ENCODE results near the gene ANAPC15. TPM values are rescaled to one million over a fixed set of nuclear protein-coding genes. Genes with fewer than 3 reads are reported as not detected.

The ANAPC15 gene
- total RNA-seq, 1 donor: 21.7 TPM

DNA sequence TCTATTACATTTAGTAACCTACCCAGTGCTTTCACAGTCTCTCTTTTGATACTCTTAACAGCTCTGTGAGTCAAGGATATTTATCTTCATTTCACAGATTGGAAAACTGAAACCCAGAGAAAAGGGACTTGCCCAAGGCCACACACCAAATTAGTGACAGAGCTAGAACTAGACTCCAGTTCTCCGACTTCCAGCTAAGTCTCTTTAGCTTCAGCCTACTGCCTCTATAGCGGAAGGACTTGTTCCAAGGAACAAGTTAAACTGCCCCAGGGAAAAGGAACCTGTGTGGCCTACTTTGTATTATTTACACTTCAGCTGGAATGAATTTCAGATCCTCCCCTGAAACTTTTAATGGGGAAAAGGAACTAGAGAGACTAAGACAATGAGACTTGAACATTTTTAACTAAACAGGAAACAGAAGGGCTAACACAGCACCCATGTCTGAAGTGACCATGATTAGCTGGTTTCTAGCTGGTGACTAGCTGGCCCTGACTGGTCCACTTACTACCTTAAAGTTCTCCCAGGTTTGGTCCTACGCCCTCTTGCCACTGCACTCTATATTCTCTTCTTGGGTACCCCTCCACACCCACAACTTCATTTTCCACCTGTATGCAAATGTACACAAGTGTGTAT lies 30.6 kb downstream of the ANAPC15 start:
- TF ChIP-seq, protein P1, sequence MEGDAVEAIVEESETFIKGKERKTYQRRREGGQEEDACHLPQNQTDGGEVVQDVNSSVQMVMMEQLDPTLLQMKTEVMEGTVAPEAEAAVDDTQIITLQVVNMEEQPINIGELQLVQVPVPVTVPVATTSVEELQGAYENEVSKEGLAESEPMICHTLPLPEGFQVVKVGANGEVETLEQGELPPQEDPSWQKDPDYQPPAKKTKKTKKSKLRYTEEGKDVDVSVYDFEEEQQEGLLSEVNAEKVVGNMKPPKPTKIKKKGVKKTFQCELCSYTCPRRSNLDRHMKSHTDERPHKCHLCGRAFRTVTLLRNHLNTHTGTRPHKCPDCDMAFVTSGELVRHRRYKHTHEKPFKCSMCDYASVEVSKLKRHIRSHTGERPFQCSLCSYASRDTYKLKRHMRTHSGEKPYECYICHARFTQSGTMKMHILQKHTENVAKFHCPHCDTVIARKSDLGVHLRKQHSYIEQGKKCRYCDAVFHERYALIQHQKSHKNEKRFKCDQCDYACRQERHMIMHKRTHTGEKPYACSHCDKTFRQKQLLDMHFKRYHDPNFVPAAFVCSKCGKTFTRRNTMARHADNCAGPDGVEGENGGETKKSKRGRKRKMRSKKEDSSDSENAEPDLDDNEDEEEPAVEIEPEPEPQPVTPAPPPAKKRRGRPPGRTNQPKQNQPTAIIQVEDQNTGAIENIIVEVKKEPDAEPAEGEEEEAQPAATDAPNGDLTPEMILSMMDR (IDR thresholded peaks at IDR 0.05; ENCODE audit: extremely low read depth, low read depth, low read length): no peak
- no peak for DNase-seq (ENCODE audit: insufficient read length, low spot score, missing footprints)
- Histone ChIP-seq H2AFZ (ENCODE audit: low read length) (no peak overlapping the region), H3K4me3 (ENCODE audit: insufficient read depth, low read length) (no peak overlapping the region), H4K20me1 (ENCODE audit: insufficient read depth, low read length) (no peaks in the 10 kb centered on the region), H3K36me3 (ENCODE audit: insufficient read depth, low read length) (no peaks in the 10 kb centered on the region), H3K79me2 (ENCODE audit: insufficient read depth, low read length) (peaks cover 30% of the 10 kb centered on the region), H3K4me2 (ENCODE audit: insufficient read depth, low read length) (no peak overlapping the region), H3K27ac (ENCODE audit: low read depth, low read length) (no peak overlapping the region), H3K9me3 (ENCODE audit: low read depth, low read length) (no peaks in the 10 kb centered on the region), H3K4me1 (ENCODE audit: insufficient read depth, low read length) (peaks cover 20% of the 10 kb centered on the region), H3K27me3 (ENCODE audit: insufficient read depth, low read length) (no peaks in the 10 kb centered on the region)

DNA sequence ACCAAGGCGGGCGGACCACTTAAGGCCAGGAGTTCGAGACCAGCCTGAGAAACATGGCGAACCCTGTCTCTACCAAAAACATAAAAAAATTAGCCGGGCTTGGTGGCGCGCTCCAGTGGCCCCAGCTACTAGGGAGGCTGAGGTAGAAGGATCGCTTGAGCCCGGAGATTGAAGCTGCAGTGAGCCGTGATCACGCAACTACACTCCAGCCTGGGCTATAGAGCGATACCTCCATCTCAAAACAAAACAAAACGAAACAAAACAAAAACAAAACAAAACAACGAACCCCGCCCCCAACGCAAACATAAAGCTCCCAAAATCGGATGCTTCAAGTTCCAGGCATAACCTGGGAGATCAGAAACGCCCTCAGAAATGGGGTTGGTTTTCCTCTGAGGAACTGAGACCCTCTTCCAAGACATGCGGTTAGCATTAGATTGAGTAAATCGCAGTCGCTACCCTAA lies 31.3 kb downstream of the ANAPC15 start:
- H3K9me3 ChIP-seq (ENCODE audit: low read depth, low read length): no peaks in the 10 kb centered on the region
- TF ChIP-seq, protein P1 (IDR thresholded peaks at IDR 0.05; ENCODE audit: extremely low read depth, low read depth, low read length): no peak

DNA sequence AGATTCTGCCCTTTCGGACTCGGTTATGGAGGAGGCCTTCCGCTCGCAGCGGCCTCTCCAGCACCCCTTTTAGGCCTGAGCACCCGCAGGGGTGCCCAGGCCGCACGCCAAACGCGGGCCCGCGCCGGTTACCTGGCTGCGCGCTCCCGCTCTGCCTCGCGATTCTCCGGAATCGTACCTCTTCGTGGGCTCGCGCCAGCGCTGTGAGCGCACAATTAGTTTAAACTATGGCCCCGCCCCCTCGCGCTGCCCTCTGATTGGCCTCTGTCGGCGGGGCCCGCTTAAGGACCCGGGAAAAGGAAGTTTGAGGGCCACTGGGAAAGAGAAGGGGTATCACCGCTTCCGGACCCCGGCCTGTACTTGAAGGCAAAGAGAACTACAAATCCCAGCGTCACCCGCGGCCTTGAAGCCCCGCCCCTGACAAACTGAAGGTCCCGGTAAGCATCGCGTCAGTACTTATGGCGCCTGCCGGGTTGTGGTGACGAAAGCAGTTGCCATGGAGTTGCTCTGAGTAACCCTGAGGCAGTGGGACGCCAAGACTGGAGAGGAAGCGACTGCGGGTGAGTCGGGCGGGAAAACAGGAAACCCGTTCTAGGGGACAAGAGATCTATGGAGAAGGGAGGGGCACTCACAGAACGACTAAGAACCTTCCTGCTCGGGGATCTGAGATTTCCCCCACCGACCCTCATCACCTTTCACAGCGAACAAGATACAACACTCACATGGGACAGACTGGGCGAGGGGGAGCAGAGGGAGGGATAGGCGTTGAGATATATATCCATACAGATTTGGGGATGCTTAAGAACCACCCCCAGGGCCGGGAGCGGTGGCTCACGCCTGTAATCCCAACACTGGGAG lies 31.9 kb downstream of the ANAPC15 start, which contains the start of the genes LRRC51 and NUMA1:
Gene LRRC51, plus strand, starts transcription at position 525 of the 858 bp plus-strand sequence. CDS start 8,234 bp downstream, outside the sequence.
Gene NUMA1, minus strand, starts transcription at position 217 of the 858 bp plus-strand sequence. CDS start 44,599 bp downstream, outside the sequence.
- peaks cover 44% of the 10 kb centered on the region for H3K79me2 ChIP-seq (ENCODE audit: insufficient read depth, low read length)
- TF ChIP-seq, protein P1 (IDR thresholded peaks at IDR 0.05; ENCODE audit: extremely low read depth, low read depth, low read length): no peak
- peaks cover 20% of the 10 kb centered on the region for H3K4me1 ChIP-seq (ENCODE audit: insufficient read depth, low read length)
- DNase-seq (ENCODE audit: insufficient read length, low spot score, missing footprints): peak; percentile 94
- H3K27me3 ChIP-seq (ENCODE audit: insufficient read depth, low read length): no peaks in the 10 kb centered on the region
- no peaks in the 10 kb centered on the region for H3K36me3 ChIP-seq (ENCODE audit: insufficient read depth, low read length)
- H4K20me1 ChIP-seq (ENCODE audit: insufficient read depth, low read length): no peaks in the 10 kb centered on the region
- H3K27ac ChIP-seq (ENCODE audit: low read depth, low read length): peak within 1 kb of the TSS; percentile 91
- H3K4me2 ChIP-seq (ENCODE audit: insufficient read depth, low read length): peak within 1 kb of the TSS; percentile 99
- H2AFZ ChIP-seq (ENCODE audit: low read length): peak within 1 kb of the TSS; percentile 96
- no peaks in the 10 kb centered on the region for H3K9me3 ChIP-seq (ENCODE audit: low read depth, low read length)
- peak within 1 kb of the TSS; percentile 92 for H3K4me3 ChIP-seq (ENCODE audit: insufficient read depth, low read length)

More for the DNA sequence above, 31.3 kb downstream of the ANAPC15 start:
- H3K4me2 ChIP-seq (ENCODE audit: insufficient read depth, low read length): peak overlapping the region; percentile 95
- H3K27me3 ChIP-seq (ENCODE audit: insufficient read depth, low read length): no peaks in the 10 kb centered on the region
- DNase-seq (ENCODE audit: insufficient read length, low spot score, missing footprints): no peak
- peak overlapping the region; percentile 91 for H3K27ac ChIP-seq (ENCODE audit: low read depth, low read length)
- H3K79me2 ChIP-seq (ENCODE audit: insufficient read depth, low read length): peaks cover 37% of the 10 kb centered on the region
- no peaks in the 10 kb centered on the region for H3K36me3 ChIP-seq (ENCODE audit: insufficient read depth, low read length)
- H2AFZ ChIP-seq (ENCODE audit: low read length): peak overlapping the region; percentile 96
- peak overlapping the region; percentile 92 for H3K4me3 ChIP-seq (ENCODE audit: insufficient read depth, low read length)
- no peaks in the 10 kb centered on the region for H4K20me1 ChIP-seq (ENCODE audit: insufficient read depth, low read length)
- peaks cover 20% of the 10 kb centered on the region for H3K4me1 ChIP-seq (ENCODE audit: insufficient read depth, low read length)
